ENCODE results near the gene SAMD11. TPM values are rescaled to one million over a fixed set of nuclear protein-coding genes. Genes with fewer than 3 reads are reported as not detected.

SAMD11 gene
- total and polyA plus RNA-seq, 10 of the 15 experiments (the other 5 are each of a cell fraction or from before 2014, with no cell fraction given) = 0.04 to 0.31 (median 0.19) TPM; not detected in 6

DNA sequence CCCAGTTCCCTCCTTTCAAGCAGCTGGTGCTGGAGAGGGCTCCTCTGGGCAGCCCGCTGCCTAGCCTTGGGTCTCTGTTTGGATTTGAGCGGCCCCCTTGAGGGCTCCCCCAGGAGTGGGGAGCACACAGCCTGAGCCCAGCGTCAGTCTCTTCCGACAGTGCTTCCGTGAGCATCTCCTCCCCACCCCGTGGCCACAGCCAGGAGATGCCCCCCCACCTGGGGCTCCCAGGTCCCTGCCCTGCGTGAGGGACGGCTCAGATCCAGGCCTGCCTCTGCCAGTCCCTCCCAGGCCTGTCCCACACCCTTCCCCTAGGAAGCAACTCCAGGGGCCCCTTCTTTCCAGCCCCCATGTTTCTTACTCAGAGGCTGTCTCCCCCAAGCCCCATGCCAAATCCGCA lies 3.5 kb downstream of the SAMD11 start:
- WGBS (ENCODE audit: insufficient coverage, insufficient replicate concordance, low lambda C conversion rate, missing lambda C conversion rate) = 35% methylated on average over 9 of the region's 9 CpGs
- DNase-seq (ENCODE audit: low read depth, low spot score) (no peak), FAIRE-seq (no peak), ATAC-seq (no peak)
- Histone ChIP-seq H3K27me3 (replicated peaks in 1 of 2; ENCODE audit: control insufficient read depth in 2 of 2, insufficient read depth in 2 of 2, low read length in 1 of 2) (peaks cover 16 to 19% of the 10 kb centered on the region in 2 experiments), H4K20me1 (ENCODE audit: control insufficient read depth, insufficient read depth) (no peaks in the 10 kb centered on the region; the same call in 1 of the 2 replicates), H3K79me2 (ENCODE audit: control insufficient read depth, insufficient read depth, low read length) (no peaks in the 10 kb centered on the region), H3K36me3 (ENCODE audit: control insufficient read depth in 2 of 2, insufficient read depth in 2 of 2, low read length in 1 of 2) (no peaks in the 10 kb centered on the region), H3K9ac (ENCODE audit: control insufficient read depth, insufficient read depth, low read length) (no peak overlapping the region), H3K4me2 (ENCODE audit: control insufficient read depth, insufficient read depth) (no peak overlapping the region), H2AFZ (ENCODE audit: control insufficient read depth, low read depth, low read length) (no peak overlapping the region), H3K4me1 (ENCODE audit: control insufficient read depth, insufficient read depth, low read length) (no peaks in the 10 kb centered on the region), H3K4me3 (no peak overlapping the region), H3K9me3 (replicated peaks; ENCODE audit: control insufficient read depth, insufficient read depth, low read length) (no peaks in the 10 kb centered on the region), H3K27ac (ENCODE audit: control insufficient read depth, insufficient read depth) (no peak overlapping the region)
- ChIA-PET CTCF (no interaction called here), SMC1A (ENCODE audit: uncharacterized antibody, unreplicated experiment) (no interaction called here), POLR2A (no interaction called here), RAD21 (ENCODE audit: unreplicated experiment) (no interaction called here)
- in situ Hi-C loops (cut with MboI) (no loop called here), intact Hi-C loops (cut with micrococcal nuclease; ENCODE audit: unreplicated experiment) (no loop called here)
- no TSS peak for BruUV-seq (replicated peaks)
- TF ChIP-seq FOS (IDR thresholded peaks at IDR 0.05; ENCODE audit: borderline replicate concordance, extremely low read depth, insufficient read length) (no peak), TARDBP (IDR thresholded peaks at IDR 0.05; ENCODE audit: borderline replicate concordance) (no peak), SREBF1 (IDR thresholded peaks at IDR 0.05; ENCODE audit: low read length) (no peak), SUPT20H (IDR thresholded peaks at IDR 0.05; ENCODE audit: borderline replicate concordance, control insufficient read depth, low read depth, low read length) (no peak)

DNA sequence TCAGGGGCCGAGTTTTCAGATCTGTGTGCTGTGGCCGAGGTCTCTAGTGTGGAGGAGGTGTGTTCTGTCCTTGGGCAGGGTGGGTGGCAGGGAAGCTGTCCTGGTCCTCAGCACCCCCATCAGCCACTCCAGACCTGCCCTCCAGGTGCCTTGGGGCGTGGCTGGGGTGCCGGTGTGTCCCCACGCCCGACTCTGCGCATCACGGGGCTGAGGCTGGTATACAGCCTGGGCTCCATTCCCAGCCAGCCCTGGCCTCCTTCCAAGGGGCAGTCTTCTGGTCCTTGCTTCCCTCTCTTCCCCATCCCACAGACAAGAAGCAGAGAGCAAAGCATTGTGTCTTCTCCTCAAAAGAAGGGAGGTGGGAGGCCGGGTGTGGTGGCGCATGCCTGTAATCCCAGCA lies 4.0 kb downstream of the SAMD11 start:
- in situ Hi-C loops (cut with MboI) = no loop called here
- Histone ChIP-seq H3K36me3 (ENCODE audit: control insufficient read depth in 2 of 2, insufficient read depth in 2 of 2, low read length in 1 of 2) (no peaks in the 10 kb centered on the region), H3K9me3 (replicated peaks; ENCODE audit: control insufficient read depth, insufficient read depth, low read length) (no peaks in the 10 kb centered on the region), H2AFZ (ENCODE audit: control insufficient read depth, low read depth, low read length) (no peak overlapping the region), H3K9ac (ENCODE audit: control insufficient read depth, insufficient read depth, low read length) (no peak overlapping the region), H3K27me3 (replicated peaks in 1 of 2; ENCODE audit: control insufficient read depth in 2 of 2, insufficient read depth in 2 of 2, low read length in 1 of 2) (peaks cover 13 to 16% of the 10 kb centered on the region in 2 experiments), H3K4me2 (ENCODE audit: control insufficient read depth, insufficient read depth) (no peak overlapping the region), H3K79me2 (ENCODE audit: control insufficient read depth, insufficient read depth, low read length) (no peaks in the 10 kb centered on the region), H3K4me3 (no peak overlapping the region), H4K20me1 (ENCODE audit: control insufficient read depth, insufficient read depth) (no peaks in the 10 kb centered on the region; the same call in 1 of the 2 replicates), H3K4me1 (ENCODE audit: control insufficient read depth, insufficient read depth, low read length) (no peaks in the 10 kb centered on the region), H3K27ac (ENCODE audit: control insufficient read depth, insufficient read depth) (no peak overlapping the region)
- SMC1A ChIA-PET (ENCODE audit: uncharacterized antibody, unreplicated experiment) = no interaction called here
- DNase-seq (ENCODE audit: low read depth, low spot score) (no peak), ATAC-seq (no peak), FAIRE-seq (no peak)
- CTCF ChIA-PET = no interaction called here
- RAD21 ChIA-PET (ENCODE audit: unreplicated experiment) = no interaction called here
- WGBS (ENCODE audit: insufficient coverage, insufficient replicate concordance, low lambda C conversion rate, missing lambda C conversion rate) = 73% methylated on average over 10 of the region's 10 CpGs
- POLR2A ChIA-PET = no interaction called here
- no TSS peak for BruUV-seq (replicated peaks)
- intact Hi-C loops (cut with micrococcal nuclease; ENCODE audit: unreplicated experiment) = no loop called here
- TF ChIP-seq HDGF (IDR thresholded peaks at IDR 0.05) (no peak), RBBP5 (conservative IDR thresholded peaks at IDR 0.05) (no peak), POLR2A (IDR thresholded peaks at IDR 0.05; ENCODE audit: low read depth, low read length) (no peak), SREBF2 (IDR thresholded peaks at IDR 0.05; ENCODE audit: low read length) (no peak), MEF2A (IDR thresholded peaks at IDR 0.05; ENCODE audit: insufficient read depth, low read depth, low read length) (no peak), RAD21 (IDR thresholded peaks at IDR 0.05; ENCODE audit: insufficient read depth, low read depth, low read length) (no peak)
- TF ChIP-seq, protein P1, sequence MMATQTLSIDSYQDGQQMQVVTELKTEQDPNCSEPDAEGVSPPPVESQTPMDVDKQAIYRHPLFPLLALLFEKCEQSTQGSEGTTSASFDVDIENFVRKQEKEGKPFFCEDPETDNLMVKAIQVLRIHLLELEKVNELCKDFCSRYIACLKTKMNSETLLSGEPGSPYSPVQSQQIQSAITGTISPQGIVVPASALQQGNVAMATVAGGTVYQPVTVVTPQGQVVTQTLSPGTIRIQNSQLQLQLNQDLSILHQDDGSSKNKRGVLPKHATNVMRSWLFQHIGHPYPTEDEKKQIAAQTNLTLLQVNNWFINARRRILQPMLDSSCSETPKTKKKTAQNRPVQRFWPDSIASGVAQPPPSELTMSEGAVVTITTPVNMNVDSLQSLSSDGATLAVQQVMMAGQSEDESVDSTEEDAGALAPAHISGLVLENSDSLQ (IDR thresholded peaks at IDR 0.05) = no peak
- TF ChIP-seq, protein P2, sequence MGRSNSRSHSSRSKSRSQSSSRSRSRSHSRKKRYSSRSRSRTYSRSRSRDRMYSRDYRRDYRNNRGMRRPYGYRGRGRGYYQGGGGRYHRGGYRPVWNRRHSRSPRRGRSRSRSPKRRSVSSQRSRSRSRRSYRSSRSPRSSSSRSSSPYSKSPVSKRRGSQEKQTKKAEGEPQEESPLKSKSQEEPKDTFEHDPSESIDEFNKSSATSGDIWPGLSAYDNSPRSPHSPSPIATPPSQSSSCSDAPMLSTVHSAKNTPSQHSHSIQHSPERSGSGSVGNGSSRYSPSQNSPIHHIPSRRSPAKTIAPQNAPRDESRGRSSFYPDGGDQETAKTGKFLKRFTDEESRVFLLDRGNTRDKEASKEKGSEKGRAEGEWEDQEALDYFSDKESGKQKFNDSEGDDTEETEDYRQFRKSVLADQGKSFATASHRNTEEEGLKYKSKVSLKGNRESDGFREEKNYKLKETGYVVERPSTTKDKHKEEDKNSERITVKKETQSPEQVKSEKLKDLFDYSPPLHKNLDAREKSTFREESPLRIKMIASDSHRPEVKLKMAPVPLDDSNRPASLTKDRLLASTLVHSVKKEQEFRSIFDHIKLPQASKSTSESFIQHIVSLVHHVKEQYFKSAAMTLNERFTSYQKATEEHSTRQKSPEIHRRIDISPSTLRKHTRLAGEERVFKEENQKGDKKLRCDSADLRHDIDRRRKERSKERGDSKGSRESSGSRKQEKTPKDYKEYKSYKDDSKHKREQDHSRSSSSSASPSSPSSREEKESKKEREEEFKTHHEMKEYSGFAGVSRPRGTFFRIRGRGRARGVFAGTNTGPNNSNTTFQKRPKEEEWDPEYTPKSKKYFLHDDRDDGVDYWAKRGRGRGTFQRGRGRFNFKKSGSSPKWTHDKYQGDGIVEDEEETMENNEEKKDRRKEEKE (IDR thresholded peaks at IDR 0.05) = no peak
- TF ChIP-seq, protein P3, sequence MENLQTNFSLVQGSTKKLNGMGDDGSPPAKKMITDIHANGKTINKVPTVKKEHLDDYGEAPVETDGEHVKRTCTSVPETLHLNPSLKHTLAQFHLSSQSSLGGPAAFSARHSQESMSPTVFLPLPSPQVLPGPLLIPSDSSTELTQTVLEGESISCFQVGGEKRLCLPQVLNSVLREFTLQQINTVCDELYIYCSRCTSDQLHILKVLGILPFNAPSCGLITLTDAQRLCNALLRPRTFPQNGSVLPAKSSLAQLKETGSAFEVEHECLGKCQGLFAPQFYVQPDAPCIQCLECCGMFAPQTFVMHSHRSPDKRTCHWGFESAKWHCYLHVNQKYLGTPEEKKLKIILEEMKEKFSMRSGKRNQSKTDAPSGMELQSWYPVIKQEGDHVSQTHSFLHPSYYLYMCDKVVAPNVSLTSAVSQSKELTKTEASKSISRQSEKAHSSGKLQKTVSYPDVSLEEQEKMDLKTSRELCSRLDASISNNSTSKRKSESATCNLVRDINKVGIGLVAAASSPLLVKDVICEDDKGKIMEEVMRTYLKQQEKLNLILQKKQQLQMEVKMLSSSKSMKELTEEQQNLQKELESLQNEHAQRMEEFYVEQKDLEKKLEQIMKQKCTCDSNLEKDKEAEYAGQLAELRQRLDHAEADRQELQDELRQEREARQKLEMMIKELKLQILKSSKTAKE (IDR thresholded peaks at IDR 0.05; ENCODE audit: low read depth, poor library complexity, severe bottlenecking) = no peak
